K562 (cell line): ENCODE measurements around the gene PPP1R13L.

Experiments used
- ARNT ChIP-seq, 2 experiments: fragments of 450-650 bp; IDR thresholded peaks; 2 replicates each; pipeline ENCODE4 v1.6.1; 2016; ENCODE audit warnings: mild to moderate bottlenecking in 1 of 2
- FOXA3 ChIP-seq, 2 experiments: fragments of 450-650 bp in 1 of 2; sonication (generic) in 1 of 2; formaldehyde crosslinking; IDR thresholded peaks in 1 of 2; conservative IDR thresholded peaks in 1 of 2; 2 replicates each; pipeline versions ENCODE4 v1.4.0 to v1.8.0; 2020 to 2022; ENCODE audit warnings: mild to moderate bottlenecking in 2 of 2, missing genetic modification reagents in 1 of 2
- ZFP30 ChIP-seq: fragments of 250-450 bp; sonication (Bioruptor Pico); IDR thresholded peaks from 2 replicates; pipeline ENCODE4 v1.8.0; 2022; ENCODE audit warnings: moderate library complexity, mild to moderate bottlenecking, inconsistent platforms, borderline replicate concordance
- ZNF780A ChIP-seq: fragments of 250-450 bp; sonication (Bioruptor Pico); IDR thresholded peaks from 2 replicates; pipeline ENCODE4 v1.5.0; 2021; ENCODE audit warnings: mild to moderate bottlenecking
- TF ChIP-seq, protein P1 (sequence below), 3 experiments: IDR thresholded peaks in 2 of 3; conservative IDR thresholded peaks in 1 of 3; 2 replicates each; pipeline ENCODE4 v1.5.1; 2011 to 2012; ENCODE audit warnings: low read length in 3 of 3, mild to moderate bottlenecking in 3 of 3, control low read depth in 2 of 3, improper control_type of control experiment in 1 of 3, inconsistent platforms in 1 of 3, low read depth in 1 of 3, mixed read lengths in 1 of 3, moderate library complexity in 1 of 3; ENCODE audit not compliant: insufficient read depth in 2 of 3

DNA sequence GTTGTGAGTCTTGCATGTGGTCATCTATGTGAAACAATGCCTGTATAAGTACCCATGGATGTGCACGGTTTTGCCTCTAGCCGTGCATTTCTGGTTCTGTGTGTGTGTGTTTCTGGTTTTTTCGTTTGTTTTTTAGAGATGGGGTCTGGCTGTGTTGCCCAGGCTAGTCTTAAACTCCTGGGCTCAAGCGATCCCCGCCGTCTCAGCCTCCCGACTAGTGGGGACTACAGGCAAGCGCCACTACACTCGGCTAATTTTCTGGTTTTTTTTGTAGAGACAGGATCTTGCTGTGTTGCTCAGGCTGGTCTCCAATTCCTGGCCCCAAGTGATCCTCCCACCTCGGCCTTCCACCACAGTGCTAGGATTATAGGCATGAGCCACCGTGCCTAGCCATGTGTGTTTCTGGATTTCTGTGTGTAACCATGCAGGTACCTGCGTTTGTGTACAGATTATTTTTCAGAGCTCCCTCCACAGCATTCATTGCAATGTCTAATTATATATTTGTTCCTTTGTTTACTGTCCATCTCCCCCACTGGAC lies 47.0 kb upstream of the PPP1R13L start:
- TF ChIP-seq, protein P1, sequence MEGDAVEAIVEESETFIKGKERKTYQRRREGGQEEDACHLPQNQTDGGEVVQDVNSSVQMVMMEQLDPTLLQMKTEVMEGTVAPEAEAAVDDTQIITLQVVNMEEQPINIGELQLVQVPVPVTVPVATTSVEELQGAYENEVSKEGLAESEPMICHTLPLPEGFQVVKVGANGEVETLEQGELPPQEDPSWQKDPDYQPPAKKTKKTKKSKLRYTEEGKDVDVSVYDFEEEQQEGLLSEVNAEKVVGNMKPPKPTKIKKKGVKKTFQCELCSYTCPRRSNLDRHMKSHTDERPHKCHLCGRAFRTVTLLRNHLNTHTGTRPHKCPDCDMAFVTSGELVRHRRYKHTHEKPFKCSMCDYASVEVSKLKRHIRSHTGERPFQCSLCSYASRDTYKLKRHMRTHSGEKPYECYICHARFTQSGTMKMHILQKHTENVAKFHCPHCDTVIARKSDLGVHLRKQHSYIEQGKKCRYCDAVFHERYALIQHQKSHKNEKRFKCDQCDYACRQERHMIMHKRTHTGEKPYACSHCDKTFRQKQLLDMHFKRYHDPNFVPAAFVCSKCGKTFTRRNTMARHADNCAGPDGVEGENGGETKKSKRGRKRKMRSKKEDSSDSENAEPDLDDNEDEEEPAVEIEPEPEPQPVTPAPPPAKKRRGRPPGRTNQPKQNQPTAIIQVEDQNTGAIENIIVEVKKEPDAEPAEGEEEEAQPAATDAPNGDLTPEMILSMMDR (IDR thresholded peaks at IDR 0.05 in 2 of 3, conservative IDR thresholded peaks at IDR 0.05 in 1 of 3; ENCODE audit: insufficient read depth in 2 of 3, low read depth in 1 of 3, low read length in 3 of 3), result no peak
- TF ChIP-seq ZFP30 (CRISPR knock-in tag), result no peak
- no peak for TF ChIP-seq FOXA3 (CRISPR knock-in tag; conservative IDR thresholded peaks at IDR 0.05 in 1 of 2, IDR thresholded peaks at IDR 0.05 in 1 of 2)
- no peak for TF ChIP-seq ZNF780A (CRISPR knock-in tag)
- no peak for TF ChIP-seq ARNT (IDR thresholded peaks at IDR 0.05)
